Common myeloid progenitor, CD34-positive (primary cell): ENCODE measurements around the gene FGF1.
A peak's percentile ranks its signal among the peaks of the same experiment; 100 is the strongest.

Source experiments
- CTCF ChIA-PET: fragments of 350-600 bp; sonication (Branson Sonifier 250); formaldehyde crosslinking; loops from one replicate; lab custom pipeline; 2021; ENCODE audit warnings: antibody characterized with exemption; lab: Charles Lee
- POLR2A ChIA-PET: fragments of 350-600 bp; sonication (Branson Sonifier 250); formaldehyde crosslinking; loops from one replicate; lab custom pipeline; 2021; ENCODE audit warnings: antibody characterized with exemption; lab: Charles Lee
- DNase-seq, 3 donors: peaks; one replicate each; pipeline versions ENCODE4 v3.0.0 to v3.0.0-alpha.2; 2013
- H3K27ac ChIP-seq, 2 experiments: 1 replicate in 1 of 2; 2 replicates in 1 of 2; pipeline ENCODE4 v1.7.0; 2013; ENCODE audit warnings: inconsistent platforms in 2 of 2, low read length in 2 of 2, mild to moderate bottlenecking in 2 of 2, low read depth in 1 of 2, moderate library complexity in 1 of 2; ENCODE audit not compliant: severe bottlenecking in 2 of 2, insufficient read depth in 1 of 2, poor library complexity in 1 of 2
- H3K27me3 ChIP-seq, 5 experiments: replicated peaks in 2 of 5; 1 replicate in 3 of 5; 2 replicates in 2 of 5; pipeline versions ENCODE4 v1.6.1 to v1.7.0; 2013; ENCODE audit warnings: low read length in 4 of 5, mild to moderate bottlenecking in 2 of 5, moderate library complexity in 2 of 5, inconsistent platforms in 1 of 5; ENCODE audit not compliant: insufficient read depth in 5 of 5, control insufficient read depth in 4 of 5
- H3K36me3 ChIP-seq, 4 experiments: 1 replicate in 2 of 4; 2 replicates in 2 of 4; pipeline versions ENCODE4 v1.6.1 to v1.7.0; 2013; ENCODE audit warnings: low read length in 3 of 4, control low read depth in 1 of 4, mild to moderate bottlenecking in 1 of 4; ENCODE audit not compliant: control insufficient read depth in 4 of 4, insufficient read depth in 4 of 4
- H3K4me1 ChIP-seq, 4 experiments: 1 replicate in 3 of 4; 2 replicates in 1 of 4; pipeline versions ENCODE4 v1.6.1 to v1.7.1; 2013; ENCODE audit warnings: low read length in 3 of 4, mild to moderate bottlenecking in 3 of 4, control low read depth in 1 of 4, inconsistent platforms in 1 of 4, moderate library complexity in 1 of 4; ENCODE audit not compliant: control insufficient read depth in 4 of 4, insufficient read depth in 4 of 4; ENCODE audit errors: control extremely low read depth in 1 of 4
- H3K4me3 ChIP-seq, 7 experiments: 1 replicate in 4 of 7; 2 replicates in 3 of 7; pipeline versions ENCODE4 v1.5.1 to v1.7.0; 2013; ENCODE audit warnings: mild to moderate bottlenecking in 7 of 7, low read length in 6 of 7, moderate library complexity in 6 of 7, inconsistent platforms in 2 of 7, low read depth in 2 of 7, control low read depth in 1 of 7; ENCODE audit not compliant: insufficient read depth in 4 of 7, control insufficient read depth in 1 of 7; ENCODE audit errors: extremely low read depth in 1 of 7
- H3K9me3 ChIP-seq, 5 experiments: 1 replicate in 4 of 5; 2 replicates in 1 of 5; pipeline versions ENCODE4 v1.6.1 to v1.7.1; 2013; ENCODE audit warnings: low read length in 4 of 5, mild to moderate bottlenecking in 2 of 5, inconsistent platforms in 1 of 5, low read depth in 1 of 5, moderate library complexity in 1 of 5; ENCODE audit not compliant: control insufficient read depth in 4 of 5, insufficient read depth in 2 of 5; ENCODE audit errors: control extremely low read depth in 1 of 5
- WGBS: methylation state at CpG from one replicate; pipeline ENCODE4 v1.1.5; 2013; ENCODE audit not compliant: insufficient coverage; 5-methylcytosine and 5-hydroxymethylcytosine counted together

The FGF1 gene

DNA sequence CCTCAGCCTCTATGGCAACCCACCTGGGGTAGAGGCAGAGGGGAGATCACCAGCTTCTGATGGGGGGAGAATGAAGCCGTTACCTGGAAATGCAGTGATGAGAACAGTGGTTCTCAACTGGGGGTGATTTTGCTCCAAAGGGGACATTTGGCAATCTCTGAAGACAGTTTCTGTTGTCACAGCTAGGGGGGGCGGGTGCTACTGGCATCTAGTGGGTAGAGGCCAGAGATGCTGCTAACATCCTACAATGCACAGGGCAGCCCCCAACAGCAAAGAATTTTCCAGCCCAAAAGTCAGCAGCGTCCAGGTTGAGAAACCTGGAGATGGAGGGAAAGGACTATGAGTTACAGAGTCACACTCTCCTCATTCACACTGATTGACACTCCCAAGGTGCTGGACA is 84.5 kb downstream of the FGF1 start:
- Histone ChIP-seq H3K4me3 (no peak overlapping the region), H3K9me3 (no peaks in the 10 kb centered on the region), H3K27ac (no peak overlapping the region), H3K27me3 (peaks cover 0 to 13% (median 4%) of the 10 kb centered on the region in 5 experiments), H3K36me3 (no peaks in the 10 kb centered on the region), H3K4me1 (peaks cover 0 to 3% (median 0%) of the 10 kb centered on the region in 4 experiments)
- CTCF ChIA-PET = no interaction called here
- POLR2A ChIA-PET = no interaction called here
- 100% methylated on average over 1 of the region's 3 CpGs for WGBS
- DNase-seq = peak in 1 of 3 donors; percentile 24

- Histone ChIP-seq H3K27ac (no peak overlapping the region), H3K36me3 (no peaks in the 10 kb centered on the region), H3K9me3 (no peaks in the 10 kb centered on the region), H3K4me3 (no peak overlapping the region), H3K27me3 (peaks cover 0 to 13% (median 4%) of the 10 kb centered on the region in 5 experiments), H3K4me1 (peaks cover 0 to 3% (median 0%) of the 10 kb centered on the region in 4 experiments)
- ChIA-PET CTCF (no interaction called here), POLR2A (no interaction called here)
- 70% methylated on average over 16 of the region's 20 CpGs for WGBS
- DNase-seq = no peak
These were observed 85.1 kb downstream of the FGF1 start for GRCh38 chr5:142600611-142601358.

DNA sequence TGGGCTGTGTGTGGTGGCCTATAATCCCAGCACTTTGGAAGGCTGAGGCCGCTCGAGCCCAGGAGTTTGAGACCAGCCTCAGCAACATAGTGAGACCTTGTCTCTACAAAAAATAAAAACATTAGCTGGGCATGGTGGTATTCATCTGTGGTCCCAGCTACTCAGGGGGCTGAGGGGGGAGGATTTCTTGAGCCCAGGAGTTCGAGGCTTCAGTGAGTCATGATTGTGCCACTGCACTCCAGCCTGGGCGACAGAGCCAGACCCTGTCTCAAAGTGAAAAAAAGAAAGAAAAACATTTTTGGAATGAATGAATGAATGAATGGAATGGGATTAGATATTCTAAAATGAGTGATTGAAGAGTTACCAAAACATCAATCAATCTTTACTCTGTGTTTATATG is 85.8 kb downstream of the FGF1 start:
- 92% methylated on average over 2 of the region's 4 CpGs for WGBS
- DNase-seq = no peak
- Histone ChIP-seq H3K36me3 (no peaks in the 10 kb centered on the region), H3K4me3 (no peak overlapping the region), H3K9me3 (no peaks in the 10 kb centered on the region), H3K4me1 (peaks cover 0 to 3% (median 0%) of the 10 kb centered on the region in 4 experiments), H3K27ac (no peak overlapping the region), H3K27me3 (peaks cover 0 to 13% (median 3%) of the 10 kb centered on the region in 5 experiments)
- ChIA-PET CTCF (no interaction called here), POLR2A (no interaction called here)

DNA sequence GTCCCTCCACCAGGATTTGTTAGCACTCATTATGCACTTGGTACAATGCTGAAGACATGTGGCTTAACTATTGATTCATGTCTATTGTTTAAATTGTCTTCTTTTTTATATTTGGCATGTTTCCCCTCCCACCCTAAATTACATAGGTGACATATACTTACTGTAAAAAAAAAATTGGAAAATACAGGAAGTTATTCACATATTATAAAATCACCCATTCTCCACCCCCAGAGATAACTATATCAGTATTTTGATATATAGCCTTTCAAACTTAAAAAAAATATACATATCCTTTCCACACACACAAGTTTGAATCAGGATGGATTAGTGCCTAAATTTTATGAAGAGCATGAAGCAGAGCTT is 87.6 kb downstream of the FGF1 start:
- Histone ChIP-seq H3K4me1 (peaks cover 0 to 3% (median 0%) of the 10 kb centered on the region in 4 experiments), H3K9me3 (peaks cover 0 to 2% (median 0%) of the 10 kb centered on the region in 5 experiments), H3K36me3 (no peaks in the 10 kb centered on the region), H3K4me3 (no peak overlapping the region), H3K27me3 (peaks cover 0 to 13% (median 0%) of the 10 kb centered on the region in 5 experiments), H3K27ac (no peak overlapping the region)
- ChIA-PET CTCF (interaction anchor here (1.4 to 2.3 kb wide), 2 partner anchors 9 to 14 kb away, joined by 3 to 8 read pairs; no protein-coding TSS in a partner anchor), POLR2A (no interaction called here)
- no peak for DNase-seq

DNA sequence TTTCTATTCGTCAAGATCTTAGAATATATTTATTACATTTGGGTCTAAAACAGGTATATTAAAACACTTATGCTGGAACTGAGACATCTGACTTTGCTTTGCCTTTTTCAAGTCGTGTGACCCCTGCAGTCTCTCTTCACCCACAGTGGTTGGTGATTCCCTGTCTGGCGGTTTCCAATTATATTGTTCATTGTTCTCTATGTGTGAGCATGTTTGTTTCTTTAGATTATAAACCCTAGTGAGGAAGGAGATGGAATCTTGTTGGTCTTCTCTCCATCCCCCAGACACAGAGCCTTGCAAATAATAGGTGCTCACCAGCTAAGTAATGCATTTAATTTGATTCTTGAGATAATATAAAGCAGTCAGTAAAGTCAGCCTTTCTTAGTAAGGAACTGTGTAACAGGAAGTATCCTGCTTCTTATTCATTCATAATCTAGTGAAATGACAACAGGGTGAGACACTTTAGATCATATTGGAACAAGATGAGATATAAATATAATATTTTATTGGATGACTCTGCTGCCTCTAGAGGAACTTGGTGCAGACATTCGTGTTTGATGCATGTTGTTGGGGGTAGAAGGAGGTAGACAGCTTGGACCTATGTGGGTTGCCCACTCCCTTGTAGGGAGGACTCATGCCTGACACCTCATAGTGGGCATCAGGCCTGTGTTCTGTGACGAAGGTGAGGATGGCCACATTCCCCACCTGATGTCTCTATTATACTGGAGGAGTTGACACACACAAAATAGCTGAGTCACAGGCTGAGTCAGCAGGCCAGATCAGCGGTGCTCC is 88.1 kb downstream of the FGF1 start:
- CTCF ChIA-PET = interaction anchor here (1.4 to 2.3 kb wide), 2 partner anchors 10 to 14 kb away, joined by 3 to 8 read pairs; no protein-coding TSS in a partner anchor
- Histone ChIP-seq H3K9me3 (peaks cover 0 to 2% (median 0%) of the 10 kb centered on the region in 5 experiments), H3K36me3 (no peaks in the 10 kb centered on the region), H3K27ac (no peak overlapping the region), H3K4me3 (no peak overlapping the region), H3K27me3 (peaks cover 0 to 13% (median 0%) of the 10 kb centered on the region in 5 experiments), H3K4me1 (peaks cover 0 to 3% (median 0%) of the 10 kb centered on the region in 4 experiments)
- DNase-seq = peak; percentile 52 to 82 (median 76)
- POLR2A ChIA-PET = no interaction called here
- WGBS = 42% methylated on average over 4 of the region's 6 CpGs

- 100% methylated on average over 1 of the region's 3 CpGs for WGBS
- Histone ChIP-seq H3K4me3 (no peak overlapping the region), H3K9me3 (peaks cover 0 to 2% (median 0%) of the 10 kb centered on the region in 5 experiments), H3K36me3 (no peaks in the 10 kb centered on the region), H3K27me3 (peaks cover 0 to 13% (median 0%) of the 10 kb centered on the region in 5 experiments), H3K27ac (no peak overlapping the region), H3K4me1 (peaks cover 0 to 3% (median 0%) of the 10 kb centered on the region in 4 experiments)
- no peak for DNase-seq
- ChIA-PET CTCF (interaction anchor here (1.4 kb wide), 1 partner anchor 11 kb away, joined by 3 read pairs; no protein-coding TSS in a partner anchor), POLR2A (interaction anchor here (0.6 kb wide), 1 partner anchor 487 kb away, joined by 4 read pairs; no protein-coding TSS in a partner anchor)
These were observed 88.9 kb downstream of the FGF1 start for GRCh38 chr5:142597025-142597424.
